Measurements from ENCODE around the gene KRTAP5-3. TPM values are rescaled to one million over a fixed set of nuclear protein-coding genes. Genes with fewer than 3 reads are reported as not detected.
"Not testable (repeated sequence)": the region's sequence is repeated elsewhere in the genome, so short reads cannot be mapped to it uniquely, and the experiment has no call there.

The KRTAP5-3 gene
- polyA plus RNA-seq, 3 donors, result not detected

DNA sequence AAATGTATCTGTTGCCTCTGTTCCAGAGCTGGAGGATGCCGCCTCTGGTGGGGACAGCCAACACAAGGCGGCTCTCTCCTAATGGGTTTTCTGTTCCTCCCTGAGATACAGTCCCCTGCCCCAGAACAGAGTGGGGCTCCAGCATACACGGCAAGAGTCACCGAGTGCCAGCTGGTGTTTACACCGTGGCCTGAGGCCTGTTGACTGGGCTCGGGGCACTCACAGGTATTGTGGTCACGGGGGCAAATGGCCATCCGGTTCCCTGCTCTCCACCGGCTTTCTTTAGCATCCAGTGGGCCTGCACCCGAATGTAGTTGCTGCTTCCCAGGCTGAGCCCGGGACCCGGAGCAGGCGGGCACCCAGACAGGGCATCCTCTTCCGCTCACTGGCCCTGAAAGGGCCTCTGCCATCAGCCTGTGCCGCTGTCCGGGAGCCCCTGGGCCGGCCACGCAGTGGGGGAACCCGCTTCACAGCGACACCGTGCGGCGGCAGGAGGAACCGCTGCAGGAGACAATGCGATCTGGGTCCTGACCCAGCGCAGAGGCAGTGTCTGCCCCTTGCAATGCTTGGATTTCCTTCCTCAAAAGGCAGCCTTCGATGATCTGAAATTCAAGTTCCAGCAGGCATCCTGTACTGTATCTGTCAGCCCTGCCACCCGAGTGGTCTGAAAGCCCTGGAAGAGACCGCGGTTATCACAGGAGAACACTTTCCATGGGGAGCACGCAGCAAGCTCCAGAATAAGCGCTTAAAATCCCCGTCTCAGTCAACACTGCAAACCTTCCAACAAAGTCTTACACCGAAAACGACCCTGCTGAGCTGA is 20.5 kb upstream of the KRTAP5-3 start:
- WGBS, 3 donors, result 25 to 28% (median 26%) methylated on average over 35 of the region's 35 CpGs
- H3K27ac ChIP-seq (ENCODE audit: low read depth, low read length), result no peak overlapping the region

DNA sequence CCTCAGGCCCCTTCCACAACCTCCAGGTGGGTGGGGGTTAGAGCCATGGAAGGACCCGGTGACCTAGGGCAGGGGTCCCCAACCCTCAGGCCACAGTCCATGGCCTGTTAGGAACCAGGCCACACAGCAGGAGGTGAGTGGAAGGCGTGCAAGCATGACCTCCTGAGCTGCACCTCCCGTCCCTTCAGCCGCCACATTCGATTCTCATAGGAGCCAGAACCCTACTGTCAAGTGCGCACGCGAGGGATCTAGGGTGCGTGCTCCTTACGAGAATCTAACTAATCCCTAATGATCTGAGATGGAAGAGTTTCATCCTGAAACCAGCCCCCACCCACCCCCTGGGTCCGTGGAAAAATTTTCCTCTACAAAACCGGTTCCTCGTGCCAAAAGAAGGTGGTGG is 17.3 kb upstream of the KRTAP5-3 start:
- WGBS, 3 donors, result 83 to 86% (median 85%) methylated on average over 13 of the region's 13 CpGs
- H3K27ac ChIP-seq (ENCODE audit: low read depth, low read length), result no peak overlapping the region

DNA sequence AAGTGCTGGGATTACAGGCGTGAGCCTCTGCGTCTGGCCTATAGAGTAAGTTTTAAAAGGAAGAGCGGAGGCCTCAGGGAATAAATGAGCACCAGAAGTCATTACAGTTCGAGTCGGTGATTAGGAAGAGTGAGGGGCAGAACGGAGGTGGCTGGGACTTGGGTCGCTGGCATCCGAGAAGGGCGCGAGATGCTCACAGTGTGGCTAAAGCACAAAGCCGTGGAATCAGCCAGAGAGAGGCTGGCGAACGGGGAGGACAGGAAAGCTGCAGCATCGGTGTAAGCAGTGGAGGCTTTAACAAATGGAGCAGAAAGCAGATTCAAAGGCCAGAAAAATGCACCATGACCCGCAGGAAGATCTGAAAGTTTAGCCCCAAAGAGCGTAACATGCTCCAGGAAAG is 16.4 kb upstream of the KRTAP5-3 start:
- no peak overlapping the region for H3K27ac ChIP-seq (ENCODE audit: low read depth, low read length)
- 80 to 86% (median 85%) methylated on average over 16 of the region's 16 CpGs for WGBS, 3 donors

DNA sequence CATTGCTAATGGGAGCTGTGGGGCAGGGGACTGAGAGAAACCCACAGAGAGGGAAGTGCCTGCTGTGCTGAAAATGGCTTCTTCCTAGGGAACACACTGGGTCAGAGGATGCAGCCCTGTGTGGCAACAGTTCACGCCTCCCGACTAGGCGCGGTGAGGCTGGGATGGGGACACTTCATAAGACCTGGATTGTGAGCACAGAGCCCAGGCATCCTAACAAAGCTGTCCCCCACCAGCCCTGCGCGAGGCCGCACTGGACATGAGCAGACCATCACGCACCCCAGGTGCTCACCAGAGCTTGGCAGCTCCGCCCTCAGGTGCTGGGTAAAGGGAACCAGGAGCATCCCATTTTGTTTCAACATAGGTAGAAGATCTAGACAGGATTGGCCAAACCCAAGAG is 15.5 kb upstream of the KRTAP5-3 start:
- no peak overlapping the region for H3K27ac ChIP-seq (ENCODE audit: low read depth, low read length)
- WGBS, 3 donors, result 70 to 81% (median 80%) methylated on average over 9 of the region's 9 CpGs

DNA sequence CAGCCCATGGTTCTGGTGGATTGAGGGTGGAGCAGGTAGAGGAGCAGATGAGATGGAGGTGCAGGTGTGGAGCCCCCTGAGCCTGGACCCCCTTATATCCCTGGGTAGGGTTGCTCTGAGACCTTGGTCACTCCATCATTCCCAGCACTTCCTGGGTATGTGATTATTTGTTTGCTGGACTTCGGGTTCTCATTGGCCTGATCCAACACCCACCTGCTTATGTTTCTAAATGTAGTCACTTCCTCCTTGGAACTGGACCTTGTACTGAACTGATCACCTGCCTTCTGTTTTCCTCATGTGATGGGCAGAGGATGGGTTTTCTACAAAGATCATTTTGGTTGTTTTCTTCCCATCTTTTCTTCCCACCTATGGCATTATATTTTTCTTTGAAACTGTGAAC is 13.8 kb upstream of the KRTAP5-3 start, which contains the start of gene KRTAP5-4:
Gene KRTAP5-4 (minus strand): TSS at position 53 of the 400 bp plus-strand sequence. CDS start 45 bp downstream, at position 8.
- 24 to 35% (median 32%) methylated on average over 1 of the region's 1 CpG for WGBS, 3 donors
- H3K27ac ChIP-seq (ENCODE audit: low read depth, low read length), result no peak within 1 kb of the TSS

DNA sequence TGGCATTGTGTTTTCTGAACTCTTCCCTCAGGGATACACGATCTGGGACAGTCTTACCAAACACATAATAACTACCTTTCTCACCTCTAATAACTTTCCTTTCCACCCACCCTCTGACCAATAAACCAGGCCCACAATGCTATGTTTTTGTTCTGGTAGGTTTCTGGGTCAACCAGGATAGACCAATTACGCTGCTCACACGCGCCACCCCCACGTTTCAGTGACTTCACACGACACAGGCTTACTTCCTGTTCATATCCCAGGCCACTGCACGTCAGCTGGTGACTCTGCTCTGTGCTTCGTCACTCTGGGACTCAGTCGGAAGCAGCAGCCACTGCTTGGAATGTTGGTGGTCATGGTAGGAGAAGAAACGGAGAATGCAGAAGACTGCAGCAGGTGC is 11.2 kb upstream of the KRTAP5-3 start:
- no peak overlapping the region for H3K27ac ChIP-seq (ENCODE audit: low read depth, low read length)
- WGBS, 3 donors, result 29 to 64% (median 43%) methylated on average over 10 of the region's 10 CpGs

DNA sequence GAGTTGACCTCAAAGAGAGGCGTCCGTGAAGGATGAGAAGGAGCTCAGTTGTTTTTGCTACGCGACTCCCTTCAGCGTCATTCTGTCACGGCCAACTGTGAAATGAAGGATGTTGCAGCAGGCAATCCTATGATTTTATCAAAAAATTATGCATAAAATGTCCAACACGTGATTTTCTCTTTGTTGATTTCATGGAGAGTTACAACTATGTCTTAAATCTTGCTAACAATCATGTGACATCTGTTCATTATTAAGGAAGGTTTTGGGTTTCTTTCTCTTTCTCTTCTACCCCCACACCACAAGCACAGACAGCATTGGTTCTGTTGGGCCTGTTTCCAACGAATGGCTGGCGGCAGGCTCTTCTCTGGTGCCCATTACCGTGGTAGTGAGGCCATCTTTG is 10.0 kb upstream of the KRTAP5-3 start:
- no peak overlapping the region for H3K27ac ChIP-seq (ENCODE audit: low read depth, low read length)
- 82 to 87% (median 87%) methylated on average over 10 of the region's 10 CpGs for WGBS, 3 donors

DNA sequence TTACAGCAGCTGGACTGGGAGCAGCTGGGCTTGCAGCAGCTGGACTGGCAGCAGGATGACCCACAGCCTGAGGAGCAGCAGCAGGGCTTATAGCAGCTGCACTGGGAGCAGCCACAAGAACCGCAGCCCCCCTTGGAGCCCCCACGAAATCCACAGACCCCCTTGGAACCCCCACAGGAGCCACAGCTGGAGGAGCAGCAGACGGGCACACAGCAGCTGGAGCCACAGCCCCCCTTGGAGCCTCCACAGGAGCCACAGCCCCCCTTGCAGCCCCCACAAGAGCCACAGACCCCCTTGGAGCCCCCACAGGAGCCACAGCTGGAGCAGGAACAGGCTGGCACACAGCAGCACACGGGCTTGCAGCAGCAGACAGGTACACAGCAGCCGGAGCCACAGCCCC is 362 bp downstream of the KRTAP5-3 start:
- 46 to 58% (median 50%) methylated on average over 5 of the region's 5 CpGs for WGBS, 3 donors
- H3K27ac ChIP-seq (ENCODE audit: low read depth, low read length), result not testable (repeated sequence)

DNA sequence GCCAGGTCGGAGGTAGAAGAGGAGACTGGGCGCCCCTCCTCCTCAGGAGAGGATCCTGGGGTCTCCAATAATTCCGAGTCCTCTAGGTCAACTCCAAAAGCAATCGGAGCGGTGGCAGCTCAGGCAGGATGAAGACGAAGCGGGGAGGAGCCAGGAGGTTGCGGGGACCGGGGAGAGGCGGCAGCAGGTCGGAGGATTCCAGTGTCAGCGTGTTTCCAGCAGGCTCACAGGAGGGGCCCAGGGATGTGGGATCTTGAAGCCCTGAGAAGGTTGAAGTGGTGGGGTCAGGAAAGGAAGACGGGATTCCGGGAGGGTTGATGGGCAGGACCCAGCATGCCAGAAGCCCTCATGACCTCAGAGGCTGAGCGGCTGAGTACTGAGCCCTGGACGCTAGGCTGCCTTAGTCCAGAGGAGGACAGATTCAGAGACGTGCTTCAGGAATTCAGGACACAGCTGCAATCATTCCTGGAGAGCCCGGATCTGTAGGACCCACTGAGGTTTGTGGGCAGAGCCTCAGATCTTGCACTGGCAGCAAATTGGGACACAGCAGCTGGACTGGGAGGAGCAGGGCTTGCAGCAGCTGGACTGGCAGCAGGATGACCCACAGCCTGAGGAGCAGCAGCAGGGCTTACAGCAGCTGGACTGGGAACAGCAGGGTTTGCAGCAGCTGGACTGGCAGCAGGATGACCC is 962 bp downstream of the KRTAP5-3 start:
- WGBS, 3 donors, result 39 to 44% (median 44%) methylated on average over 18 of the region's 18 CpGs
- H3K27ac ChIP-seq (ENCODE audit: low read depth, low read length), result not testable (repeated sequence)

DNA sequence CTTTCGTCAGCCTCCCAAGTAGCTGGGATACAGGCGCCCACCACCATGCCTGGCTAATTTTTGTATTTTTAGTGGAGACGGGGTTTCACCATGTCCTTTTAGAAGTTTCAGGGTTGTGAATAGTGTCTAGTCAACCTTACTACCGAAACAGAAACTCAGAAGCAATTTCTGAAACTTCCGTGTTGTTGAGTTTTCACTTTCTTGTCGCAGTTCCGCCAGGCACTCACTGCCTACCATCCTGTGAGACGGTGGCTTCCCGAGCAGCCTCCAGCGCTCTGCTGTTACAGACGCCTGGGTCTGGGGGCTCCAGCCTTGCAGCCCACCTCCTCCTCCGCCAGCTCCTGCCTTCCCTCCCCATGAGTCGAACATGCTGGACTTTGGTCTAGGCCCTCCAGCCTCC is 2.3 kb downstream of the KRTAP5-3 start:
- WGBS, 3 donors, result 81 to 93% (median 82%) methylated on average over 13 of the region's 13 CpGs
- H3K27ac ChIP-seq (ENCODE audit: low read depth, low read length), result not testable (repeated sequence)

DNA sequence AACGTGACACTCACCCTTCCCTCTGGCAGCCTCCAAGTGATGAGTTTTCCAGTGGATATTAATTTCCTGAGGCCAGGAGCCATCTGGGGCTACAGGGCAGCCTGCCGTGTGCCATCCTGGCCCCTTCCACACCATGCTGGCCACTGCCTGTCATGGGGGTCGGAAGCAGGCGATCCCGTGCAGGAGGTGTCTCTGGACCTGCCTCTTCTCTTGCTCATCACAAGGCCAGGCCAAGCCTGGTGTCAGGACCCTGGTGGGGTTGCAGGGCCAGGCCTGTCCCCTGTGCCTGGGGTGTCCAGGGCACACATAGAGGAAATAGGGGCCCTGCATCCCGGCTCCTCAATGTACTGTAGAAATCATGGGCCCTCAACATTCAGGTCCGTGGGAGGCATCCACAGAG is 3.6 kb downstream of the KRTAP5-3 start:
- WGBS, 3 donors, result 78 to 86% (median 85%) methylated on average over 4 to 7 of the region's 7 CpGs
- H3K27ac ChIP-seq (ENCODE audit: low read depth, low read length), result no peak overlapping the region

DNA sequence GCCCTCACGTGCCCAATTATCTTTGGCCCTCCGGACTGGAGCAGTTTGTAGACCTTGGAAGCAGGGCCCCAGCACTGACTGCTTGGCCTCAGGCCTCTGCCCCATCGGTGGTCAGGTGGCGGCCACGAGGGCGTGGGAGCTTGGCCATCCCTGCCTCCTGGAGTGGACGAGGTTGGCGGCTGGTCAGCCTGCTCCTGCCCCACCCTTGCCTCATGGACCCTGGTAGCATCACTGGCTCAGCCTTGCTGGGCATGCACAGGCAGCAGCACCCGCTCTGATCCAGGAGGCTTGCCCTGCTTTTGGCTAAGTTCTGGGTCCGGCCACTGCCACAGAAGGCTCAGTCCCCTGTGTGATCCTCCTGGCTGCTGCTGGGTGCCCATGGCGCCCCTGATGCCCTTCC is 4.1 kb downstream of the KRTAP5-3 start:
- no peak overlapping the region for H3K27ac ChIP-seq (ENCODE audit: low read depth, low read length)
- 90 to 93% (median 91%) methylated on average over 11 of the region's 11 CpGs for WGBS, 3 donors

DNA sequence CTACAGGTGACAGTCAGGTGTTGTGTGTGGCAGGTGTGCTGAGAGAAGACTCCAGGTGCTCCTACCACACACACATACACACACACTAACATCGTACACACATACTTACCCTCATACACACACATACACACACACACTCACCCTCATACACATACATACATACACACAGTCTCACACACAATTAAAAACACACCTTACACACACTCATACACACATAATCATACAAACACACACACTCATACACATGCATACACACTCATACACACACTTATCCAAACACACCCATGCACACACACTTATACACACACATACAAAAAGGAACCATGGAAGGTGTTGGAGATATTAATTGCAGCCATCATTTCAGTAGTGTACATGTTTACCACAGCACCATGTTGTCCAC is 4.6 kb downstream of the KRTAP5-3 start:
- no peak overlapping the region for H3K27ac ChIP-seq (ENCODE audit: low read depth, low read length)
- 69 to 93% (median 88%) methylated on average over 1 of the region's 1 CpG for WGBS, 3 donors

DNA sequence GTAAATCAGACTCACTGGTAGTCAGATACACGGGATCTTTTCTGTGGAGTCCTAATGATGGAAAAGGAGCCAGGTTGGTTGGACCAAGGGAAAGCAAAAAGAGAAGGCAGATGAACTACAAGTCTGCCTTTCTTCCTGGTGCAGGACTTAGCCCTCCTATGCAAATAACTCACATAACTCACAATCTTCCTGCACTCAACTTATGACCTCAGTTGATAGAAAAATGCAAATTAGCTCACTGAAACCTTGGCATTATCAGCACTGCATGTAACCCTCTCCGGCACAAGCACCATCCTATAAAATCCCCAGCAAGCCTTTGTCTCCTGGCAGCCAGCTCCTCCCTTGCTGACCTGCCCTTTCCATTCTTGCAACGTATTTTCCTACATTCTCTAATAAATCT is 6.6 kb downstream of the KRTAP5-3 start:
- WGBS, 3 donors, result 60 to 75% (median 62%) methylated on average over 3 of the region's 3 CpGs

DNA sequence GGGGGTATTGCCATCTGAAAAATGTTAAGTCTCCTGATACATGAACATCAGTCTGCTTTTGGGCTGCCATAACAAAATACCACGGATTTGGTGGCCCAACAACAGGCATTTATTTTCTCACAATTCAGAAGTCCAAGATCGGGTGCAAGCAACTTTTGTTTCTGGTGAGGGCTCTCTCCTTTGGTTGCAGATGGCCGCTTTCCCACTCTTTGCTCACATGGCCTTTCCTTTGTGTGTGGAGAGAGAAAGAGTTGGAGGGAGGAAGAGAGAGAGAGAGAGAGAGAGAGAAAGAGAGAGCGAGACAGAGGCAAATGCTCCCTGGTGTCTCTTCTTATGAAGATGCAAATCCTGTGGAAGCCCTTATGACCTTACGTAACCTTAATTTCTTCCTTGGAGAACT is 7.6 kb downstream of the KRTAP5-3 start:
- H3K27ac ChIP-seq (ENCODE audit: low read depth, low read length), result no peak overlapping the region
- 53 to 76% (median 74%) methylated on average over 5 of the region's 5 CpGs for WGBS, 3 donors

More for the DNA sequence above, 6.6 kb downstream of the KRTAP5-3 start:
- not testable (repeated sequence) for H3K27ac ChIP-seq (ENCODE audit: low read depth, low read length)

DNA sequence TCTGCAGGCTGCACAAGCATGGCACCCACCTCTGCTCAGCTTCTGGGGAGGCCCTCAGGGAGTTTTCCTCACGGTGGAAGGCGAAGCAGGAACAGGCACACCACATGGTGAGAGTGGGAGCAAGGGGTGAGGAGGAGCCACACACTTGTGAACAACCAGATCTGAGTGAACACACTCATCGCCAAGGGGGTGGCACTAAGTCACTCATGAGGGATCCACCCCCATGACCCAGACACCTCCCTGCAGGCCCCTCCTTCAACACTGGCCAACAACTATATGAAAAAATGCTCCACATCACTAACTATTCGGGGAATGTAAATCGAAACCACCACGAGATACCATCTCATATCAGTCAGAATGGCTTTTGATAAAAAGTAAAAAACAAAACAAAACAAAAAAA is 9.4 kb downstream of the KRTAP5-3 start:
- 66 to 74% (median 71%) methylated on average over 6 of the region's 6 CpGs for WGBS, 3 donors
- H3K27ac ChIP-seq (ENCODE audit: low read depth, low read length), result no peak overlapping the region

DNA sequence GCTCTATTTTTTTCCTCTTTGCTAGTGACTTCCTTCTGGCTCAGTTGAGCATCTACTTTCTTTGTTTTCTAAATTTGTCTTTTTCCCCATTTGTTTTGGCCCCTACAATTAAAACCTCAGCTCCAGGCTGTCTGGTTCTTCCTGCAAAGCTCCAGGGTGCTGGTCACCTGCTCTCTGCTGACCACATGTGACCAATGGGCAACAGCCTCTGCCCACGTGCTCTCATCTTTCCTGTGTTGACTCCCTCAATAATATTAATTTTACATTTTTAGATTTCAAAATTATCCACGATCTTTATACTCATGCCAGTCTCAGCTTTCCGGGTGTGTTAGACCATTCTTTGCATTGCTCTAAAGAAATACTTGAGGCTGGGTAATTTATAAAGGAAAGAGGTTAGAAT is 9.9 kb downstream of the KRTAP5-3 start:
- 79 to 93% (median 80%) methylated on average over 3 of the region's 3 CpGs for WGBS, 3 donors

DNA sequence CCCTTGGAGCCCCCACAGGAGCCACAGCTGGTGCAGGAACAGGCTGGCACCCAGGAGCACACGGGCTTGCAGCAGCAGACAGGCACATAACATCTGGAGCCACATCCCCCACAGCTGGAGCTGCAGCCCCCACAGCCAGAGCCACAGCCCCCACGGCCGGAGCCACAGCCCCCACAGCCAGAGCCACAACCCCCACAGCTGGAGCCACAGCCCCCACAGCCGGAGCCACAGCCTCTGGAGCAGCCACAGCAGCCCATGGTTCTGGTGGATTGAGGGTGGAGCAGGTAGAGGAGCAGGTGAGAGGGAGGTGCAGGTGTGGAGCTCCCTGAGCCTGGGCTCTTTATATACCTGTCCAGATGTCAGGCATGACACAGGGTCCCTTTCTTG is 10.3 kb downstream of the KRTAP5-3 start, which contains the start of gene KRTAP5-2:
Gene KRTAP5-2 (minus strand): TSS at position 301 of the 387 bp plus-strand sequence. CDS start 44 bp downstream, at position 257.
- WGBS, 3 donors, result 42 to 81% (median 68%) methylated on average over 4 of the region's 4 CpGs
- H3K27ac ChIP-seq (ENCODE audit: low read depth, low read length), result no peak within 1 kb of the TSS

More for the DNA sequence above, 9.9 kb downstream of the KRTAP5-3 start:
- H3K27ac ChIP-seq (ENCODE audit: low read depth, low read length), result not testable (repeated sequence)

DNA sequence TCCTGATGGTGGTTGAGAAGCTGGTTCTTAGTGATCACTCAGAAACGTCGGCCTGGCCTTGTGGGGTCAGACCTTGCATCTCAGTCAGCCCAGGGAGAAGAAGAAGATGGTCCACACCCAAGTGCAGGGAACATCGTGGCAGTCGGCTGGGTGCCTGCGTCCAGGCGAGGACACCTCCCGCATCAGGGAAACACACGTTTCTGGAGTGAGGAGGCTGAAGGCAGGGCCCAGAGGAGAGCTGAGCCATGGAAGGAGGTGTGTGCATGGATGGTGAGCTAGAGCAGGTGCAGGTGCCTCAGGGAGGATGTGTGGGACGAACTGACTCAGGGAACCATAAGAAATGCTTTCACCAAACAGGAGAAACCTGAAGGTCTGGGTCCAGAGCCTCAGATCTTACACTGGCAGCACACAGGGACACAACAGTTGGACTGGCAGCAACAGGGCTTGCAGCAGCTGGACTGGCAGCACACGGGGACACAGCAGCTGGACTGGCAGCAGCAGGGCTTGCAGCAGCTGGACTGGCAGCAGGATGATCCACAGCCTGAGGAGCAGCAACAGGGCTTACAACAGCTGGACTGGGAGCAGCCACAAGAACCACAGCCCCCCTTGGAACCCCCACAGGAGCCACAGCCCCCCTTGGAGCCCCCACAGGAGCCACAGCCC is 10.8 kb downstream of the KRTAP5-3 start:
- no peak overlapping the region for H3K27ac ChIP-seq (ENCODE audit: low read depth, low read length)

More for the DNA sequence above, 10.8 kb downstream of the KRTAP5-3 start:
- 80 to 91% (median 84%) methylated on average over 10 of the region's 10 CpGs for WGBS, 3 donors
